Measurements from ENCODE around the gene ANKRD13C. TPM values are rescaled to one million over a fixed set of nuclear protein-coding genes. Genes with fewer than 3 reads are reported as not detected.

The ANKRD13C gene
- total and polyA plus RNA-seq, 10 donors, result 7.4 to 27.7 (median 20.7) TPM

DNA sequence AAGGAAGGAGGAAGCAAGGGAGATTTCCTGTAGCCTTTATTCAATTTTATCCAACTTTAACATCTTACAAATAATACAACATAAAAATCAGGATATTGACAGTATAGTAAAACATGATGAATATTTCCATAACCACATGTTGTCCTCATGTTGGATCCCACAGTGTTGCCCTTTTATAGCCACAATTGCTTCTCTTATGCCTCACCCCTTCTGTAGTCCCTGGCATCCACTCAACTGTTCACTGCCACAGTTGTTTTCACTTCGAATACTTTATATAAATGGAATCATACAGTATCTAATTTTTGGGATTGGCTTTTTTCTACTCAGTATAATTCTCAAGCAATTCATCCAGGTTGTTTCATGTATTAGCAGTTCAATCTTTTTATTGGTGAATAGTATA, 88.6 kb downstream of the ANKRD13C start:
- Histone ChIP-seq H3K27me3 (replicated peaks in 1 of 7) (no peaks in the 10 kb centered on the region), H3K36me3 (peaks cover 0 to 80% (median 21%) of the 10 kb centered on the region in 6 donors), H3K4me3 (no peak overlapping the region), H3K4me1 (no peaks in the 10 kb centered on the region), H3K9me3 (peaks cover 0 to 14% (median 2%) of the 10 kb centered on the region in 8 donors), H3K27ac (no peak overlapping the region)
- TF ChIP-seq POLR2A (IDR thresholded peaks at IDR 0.05) (no peak), POLR2AphosphoS5 (IDR thresholded peaks at IDR 0.05) (no peak)
- TF ChIP-seq, protein P1, sequence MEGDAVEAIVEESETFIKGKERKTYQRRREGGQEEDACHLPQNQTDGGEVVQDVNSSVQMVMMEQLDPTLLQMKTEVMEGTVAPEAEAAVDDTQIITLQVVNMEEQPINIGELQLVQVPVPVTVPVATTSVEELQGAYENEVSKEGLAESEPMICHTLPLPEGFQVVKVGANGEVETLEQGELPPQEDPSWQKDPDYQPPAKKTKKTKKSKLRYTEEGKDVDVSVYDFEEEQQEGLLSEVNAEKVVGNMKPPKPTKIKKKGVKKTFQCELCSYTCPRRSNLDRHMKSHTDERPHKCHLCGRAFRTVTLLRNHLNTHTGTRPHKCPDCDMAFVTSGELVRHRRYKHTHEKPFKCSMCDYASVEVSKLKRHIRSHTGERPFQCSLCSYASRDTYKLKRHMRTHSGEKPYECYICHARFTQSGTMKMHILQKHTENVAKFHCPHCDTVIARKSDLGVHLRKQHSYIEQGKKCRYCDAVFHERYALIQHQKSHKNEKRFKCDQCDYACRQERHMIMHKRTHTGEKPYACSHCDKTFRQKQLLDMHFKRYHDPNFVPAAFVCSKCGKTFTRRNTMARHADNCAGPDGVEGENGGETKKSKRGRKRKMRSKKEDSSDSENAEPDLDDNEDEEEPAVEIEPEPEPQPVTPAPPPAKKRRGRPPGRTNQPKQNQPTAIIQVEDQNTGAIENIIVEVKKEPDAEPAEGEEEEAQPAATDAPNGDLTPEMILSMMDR (IDR thresholded peaks at IDR 0.05 in 8 of 11, conservative IDR thresholded peaks at IDR 0.05 in 3 of 11), result no peak
- 90 to 100% (median 94%) methylated on average over 1 of the region's 1 CpG for WGBS, 5 donors
- no peak for DNase-seq
- intact Hi-C loops (cut with DNase I; ENCODE audit: low total_unique reads), result no loop called here

DNA sequence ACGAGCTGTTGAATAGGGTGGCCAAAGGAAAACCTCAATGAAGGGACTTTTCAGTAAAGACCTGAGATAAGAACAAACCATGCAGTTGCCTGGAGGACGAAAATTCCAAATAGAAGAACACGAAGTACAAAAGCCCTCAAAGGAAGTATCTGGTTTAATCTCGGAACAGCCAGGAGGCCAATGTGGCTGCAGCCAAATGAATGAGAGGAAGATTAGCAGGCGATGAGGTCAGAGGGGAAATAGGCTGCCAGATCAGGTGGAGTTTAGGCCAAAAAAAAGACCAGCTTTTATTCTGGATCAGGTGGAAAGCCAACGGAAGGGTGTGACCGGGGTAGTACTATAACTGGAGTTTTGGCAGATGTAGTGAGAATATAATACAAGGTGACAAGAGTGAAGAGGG, 89.7 kb downstream of the ANKRD13C start:
- peaks cover 0 to 75% (median 13%) of the 10 kb centered on the region in 6 donors for H3K36me3 ChIP-seq
- H3K27ac ChIP-seq, result no peak overlapping the region
- intact Hi-C loops (cut with DNase I; ENCODE audit: low total_unique reads), result no loop called here
- no peak overlapping the region for H3K4me3 ChIP-seq
- no peaks in the 10 kb centered on the region for H3K27me3 ChIP-seq (replicated peaks in 1 of 7)
- 74 to 91% (median 82%) methylated on average over 7 of the region's 7 CpGs for WGBS, 5 donors
- DNase-seq, result no peak
- H3K4me1 ChIP-seq, result no peaks in the 10 kb centered on the region
- peaks cover 0 to 14% (median 2%) of the 10 kb centered on the region in 8 donors for H3K9me3 ChIP-seq
- TF ChIP-seq, protein P1 (IDR thresholded peaks at IDR 0.05 in 8 of 11, conservative IDR thresholded peaks at IDR 0.05 in 3 of 11), result no peak
- TF ChIP-seq POLR2A (IDR thresholded peaks at IDR 0.05), result no peak
- TF ChIP-seq POLR2AphosphoS5 (IDR thresholded peaks at IDR 0.05), result no peak

DNA sequence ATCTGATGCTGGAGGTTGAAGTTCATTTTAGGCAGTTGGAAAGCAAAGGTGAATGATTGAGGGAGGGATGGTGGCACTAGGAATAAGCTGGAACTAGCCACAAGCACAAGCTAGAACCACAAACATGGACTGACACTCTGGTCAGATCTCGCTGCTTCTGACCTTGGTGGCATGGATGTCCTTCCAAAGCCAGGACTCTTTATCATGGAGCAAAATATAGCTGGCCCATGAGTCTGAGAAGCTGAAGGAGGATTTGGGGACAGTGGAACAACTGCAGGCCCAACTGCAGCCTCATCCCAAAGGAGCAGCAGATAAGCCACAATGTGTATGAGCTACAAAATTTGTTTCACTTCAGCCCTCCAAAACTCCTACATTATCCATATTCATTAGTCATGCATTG, 97.9 kb downstream of the ANKRD13C start:
- Histone ChIP-seq H3K4me3 (no peak overlapping the region), H3K27ac (no peak overlapping the region), H3K36me3 (peaks cover under 1 to 34% (median 13%) of the 10 kb centered on the region in 6 donors), H3K9me3 (no peaks in the 10 kb centered on the region), H3K27me3 (replicated peaks in 1 of 7) (no peaks in the 10 kb centered on the region), H3K4me1 (no peaks in the 10 kb centered on the region)
- 79 to 100% (median 84%) methylated on average over 1 of the region's 1 CpG for WGBS, 5 donors
- DNase-seq, result no peak
- intact Hi-C loops (cut with DNase I; ENCODE audit: low total_unique reads), result no loop called here
- TF ChIP-seq POLR2AphosphoS5 (IDR thresholded peaks at IDR 0.05), result no peak
- TF ChIP-seq, protein P1 (IDR thresholded peaks at IDR 0.05 in 8 of 11, conservative IDR thresholded peaks at IDR 0.05 in 3 of 11), result no peak
- no peak for TF ChIP-seq POLR2A (IDR thresholded peaks at IDR 0.05)

DNA sequence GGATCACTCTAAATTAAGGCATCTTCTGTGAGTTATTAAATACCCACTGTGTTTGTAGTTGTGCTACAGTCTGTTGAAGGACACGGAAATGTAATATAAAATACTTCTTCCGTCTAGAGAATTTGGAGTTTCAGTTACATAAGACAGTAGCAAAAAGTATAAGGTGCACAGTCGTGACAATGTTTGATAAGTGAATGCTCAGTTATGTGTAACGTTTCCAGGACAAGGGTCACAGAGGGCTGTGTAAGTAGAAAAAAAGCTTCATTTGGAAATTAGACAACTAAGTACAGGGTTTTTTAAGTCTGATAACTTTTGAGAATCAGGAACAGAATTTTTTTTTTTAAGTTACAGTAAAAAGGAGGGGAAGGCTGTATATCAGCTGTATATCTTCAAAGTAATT, 105.8 kb downstream of the ANKRD13C start:
- H3K27ac ChIP-seq, result no peak overlapping the region
- no peak for TF ChIP-seq POLR2A (IDR thresholded peaks at IDR 0.05)
- TF ChIP-seq, protein P1 (IDR thresholded peaks at IDR 0.05 in 8 of 11, conservative IDR thresholded peaks at IDR 0.05 in 3 of 11), result no peak
- TF ChIP-seq POLR2AphosphoS5 (IDR thresholded peaks at IDR 0.05), result no peak
- H3K9me3 ChIP-seq, result no peaks in the 10 kb centered on the region
- intact Hi-C loops (cut with DNase I; ENCODE audit: low total_unique reads), result loop anchor here (10.0 kb wide), 1 partner anchor 816 kb away; no protein-coding TSS in a partner anchor
- no peaks in the 10 kb centered on the region for H3K4me1 ChIP-seq
- no peak for DNase-seq
- WGBS, 5 donors, result 89 to 93% (median 91%) methylated on average over 4 of the region's 4 CpGs
- no peak overlapping the region for H3K4me3 ChIP-seq
- H3K36me3 ChIP-seq, result peaks cover 4 to 100% (median 86%) of the 10 kb centered on the region in 6 donors
- H3K27me3 ChIP-seq (replicated peaks in 1 of 7), result no peaks in the 10 kb centered on the region

Data from spleen (tissue), 11 donors.